Mesenchymal stem cell (in vitro differentiated cells and primary cell): ENCODE results near the gene SIGLEC1.

Source experiments
- DNase-seq: peaks from one replicate; pipeline ENCODE4 v3.0.0-alpha.2; 2013
- H2AFZ ChIP-seq: one replicate; pipeline ENCODE4 v1.6.1; 2013; ENCODE audit warnings: low read depth, mild to moderate bottlenecking, control low read depth, inconsistent platforms, low read length, moderate library complexity
- H2AK5ac ChIP-seq: 2 replicates; pipeline ENCODE4 v1.6.1; 2013; ENCODE audit warnings: low read length, moderate library complexity, mild to moderate bottlenecking, inconsistent platforms; ENCODE audit not compliant: severe bottlenecking
- H2BK120ac ChIP-seq: one replicate; pipeline ENCODE4 v1.6.1; 2013; ENCODE audit warnings: low read depth, mild to moderate bottlenecking, inconsistent platforms, low read length, moderate library complexity
- H2BK12ac ChIP-seq, 2 experiments: one replicate each; pipeline ENCODE4 v1.6.1; 2013; ENCODE audit warnings: inconsistent platforms in 2 of 2, low read length in 2 of 2, mild to moderate bottlenecking in 2 of 2, moderate library complexity in 2 of 2, control low read depth in 1 of 2
- H2BK15ac ChIP-seq: one replicate; pipeline ENCODE4 v1.6.1; 2013; ENCODE audit warnings: mild to moderate bottlenecking, low read depth, inconsistent platforms; ENCODE audit not compliant: poor library complexity, severe bottlenecking
- H2BK5ac ChIP-seq: 2 replicates; pipeline ENCODE4 v1.6.1; 2013; ENCODE audit warnings: low read depth, mild to moderate bottlenecking, low read length, control low read depth, inconsistent platforms; ENCODE audit not compliant: poor library complexity, severe bottlenecking
- H3K14ac ChIP-seq, 2 experiments: one replicate each; pipeline ENCODE4 v1.6.1; 2013; ENCODE audit warnings: inconsistent platforms in 2 of 2, low read length in 2 of 2, control low read depth in 1 of 2, mild to moderate bottlenecking in 1 of 2, moderate library complexity in 1 of 2
- H3K18ac ChIP-seq, 2 experiments: one replicate each; pipeline ENCODE4 v1.6.1; 2013; ENCODE audit warnings: inconsistent platforms in 2 of 2, low read length in 2 of 2, control low read depth in 1 of 2, low read depth in 1 of 2, mild to moderate bottlenecking in 1 of 2
- H3K23ac ChIP-seq, 2 experiments: one replicate each; pipeline ENCODE4 v1.6.1; 2013; ENCODE audit warnings: inconsistent platforms in 2 of 2, low read length in 2 of 2, mild to moderate bottlenecking in 2 of 2, moderate library complexity in 2 of 2, control low read depth in 1 of 2
- H3K27ac ChIP-seq: 2 replicates; pipeline ENCODE4 v1.5.1; 2013; ENCODE audit warnings: mild to moderate bottlenecking, moderate library complexity, low read length, control low read depth, inconsistent platforms; ENCODE audit not compliant: poor library complexity, severe bottlenecking
- H3K27me3 ChIP-seq, 2 experiments: 2 replicates each; pipeline versions ENCODE4 v1.6.1 to v1.7.0; 2013; ENCODE audit warnings: low read length in 2 of 2, mild to moderate bottlenecking in 2 of 2, moderate library complexity in 2 of 2, control low read depth in 1 of 2, inconsistent platforms in 1 of 2; ENCODE audit not compliant: control insufficient read depth in 1 of 2, insufficient read depth in 1 of 2
- H3K36me3 ChIP-seq, 2 experiments: 2 replicates each; pipeline versions ENCODE4 v1.6.1 to v1.7.0; 2013; ENCODE audit warnings: low read length in 2 of 2, control low read depth in 1 of 2, inconsistent platforms in 1 of 2, low read depth in 1 of 2, mild to moderate bottlenecking in 1 of 2; ENCODE audit not compliant: insufficient read depth in 2 of 2, control insufficient read depth in 1 of 2
- H3K4ac ChIP-seq, 2 experiments: one replicate each; pipeline ENCODE4 v1.6.1; 2013; ENCODE audit warnings: inconsistent platforms in 2 of 2, low read length in 2 of 2, mild to moderate bottlenecking in 2 of 2, moderate library complexity in 2 of 2, control low read depth in 1 of 2, low read depth in 1 of 2
- H3K4me1 ChIP-seq: 2 replicates; pipeline ENCODE4 v1.6.1; 2013; ENCODE audit warnings: low read depth, low read length, control low read depth; ENCODE audit not compliant: control insufficient read depth, insufficient read depth
- H3K4me2 ChIP-seq: 2 replicates; pipeline ENCODE4 v1.6.1; 2013; ENCODE audit warnings: low read length, mild to moderate bottlenecking, inconsistent platforms; ENCODE audit not compliant: poor library complexity, severe bottlenecking
- H3K4me3 ChIP-seq, 2 experiments: 2 replicates each; pipeline versions ENCODE4 v1.5.1 to v1.7.0; 2013; ENCODE audit warnings: low read length in 2 of 2, mild to moderate bottlenecking in 2 of 2, control low read depth in 1 of 2, low read depth in 1 of 2; ENCODE audit not compliant: insufficient read depth in 1 of 2
- H3K79me1 ChIP-seq: replicated peaks from 2 replicates; pipeline ENCODE4 v1.6.1; 2013; ENCODE audit warnings: mild to moderate bottlenecking, control low read depth, low read length, inconsistent platforms; ENCODE audit not compliant: poor library complexity, severe bottlenecking
- H3K9ac ChIP-seq: 2 replicates; pipeline ENCODE4 v1.7.0; 2013; ENCODE audit warnings: mild to moderate bottlenecking, low read length, moderate library complexity
- H3K9me3 ChIP-seq: 2 replicates; pipeline ENCODE4 v1.7.0; 2013; ENCODE audit warnings: mild to moderate bottlenecking, low read length; ENCODE audit not compliant: control insufficient read depth
- H4K8ac ChIP-seq: one replicate; pipeline ENCODE4 v1.6.1; 2013; ENCODE audit warnings: inconsistent platforms, mild to moderate bottlenecking, low read length, moderate library complexity
- H4K91ac ChIP-seq: one replicate; pipeline ENCODE4 v1.6.1; 2013; ENCODE audit warnings: mild to moderate bottlenecking, low read length, inconsistent platforms
- WGBS: methylation state at CpG from one replicate; pipeline ENCODE4 v1.1.7; 2013; ENCODE audit warnings: mixed read lengths; 5-methylcytosine and 5-hydroxymethylcytosine counted together

Gene SIGLEC1

GRCh38 chr20:3699037-3699436, 13.4 kb downstream of the SIGLEC1 start:
- WGBS = 95% methylated on average over 15 of the region's 16 CpGs
- no peak for DNase-seq
- H3K79me1 ChIP-seq = no peaks in the 10 kb centered on the region
- no peak overlapping the region for H3K18ac ChIP-seq
- no peak overlapping the region for H4K8ac ChIP-seq
- no peak overlapping the region for H2BK120ac ChIP-seq
- no peak overlapping the region for H3K23ac ChIP-seq
- no peak overlapping the region for H2AFZ ChIP-seq
- H2BK15ac ChIP-seq = no peak overlapping the region
- no peak overlapping the region for H3K4me3 ChIP-seq
- peak overlapping the region; percentile 1 for H3K4me2 ChIP-seq
- H3K9ac ChIP-seq = no peak overlapping the region
- no peaks in the 10 kb centered on the region for H3K4me1 ChIP-seq
- no peak overlapping the region for H4K91ac ChIP-seq
- H3K14ac ChIP-seq = no peak overlapping the region
- H3K27me3 ChIP-seq = peaks cover 15 to 23% of the 10 kb centered on the region in 2 experiments
- H2AK5ac ChIP-seq = no peak overlapping the region
- H3K36me3 ChIP-seq = no peaks in the 10 kb centered on the region
- peaks cover 4% of the 10 kb centered on the region for H3K9me3 ChIP-seq
- H2BK12ac ChIP-seq = no peak overlapping the region
- H3K27ac ChIP-seq = no peak overlapping the region
- no peak overlapping the region for H3K4ac ChIP-seq
- no peak overlapping the region for H2BK5ac ChIP-seq

GRCh38 chr20:3698591-3699001, 13.8 kb downstream of the SIGLEC1 start:
- H4K91ac ChIP-seq = no peak overlapping the region
- no peak overlapping the region for H2BK12ac ChIP-seq
- H2BK15ac ChIP-seq = no peak overlapping the region
- H3K9me3 ChIP-seq = peaks cover 4% of the 10 kb centered on the region
- 87% methylated on average over 6 of the region's 6 CpGs for WGBS
- no peak overlapping the region for H4K8ac ChIP-seq
- H3K27ac ChIP-seq = no peak overlapping the region
- H3K4ac ChIP-seq = no peak overlapping the region
- DNase-seq = no peak
- no peak overlapping the region for H2AFZ ChIP-seq
- H2AK5ac ChIP-seq = no peak overlapping the region
- H3K4me1 ChIP-seq = no peaks in the 10 kb centered on the region
- H3K4me2 ChIP-seq = no peak overlapping the region
- no peak overlapping the region for H2BK120ac ChIP-seq
- H3K27me3 ChIP-seq = peaks cover 11 to 19% of the 10 kb centered on the region in 2 experiments
- H2BK5ac ChIP-seq = no peak overlapping the region
- no peak overlapping the region for H3K9ac ChIP-seq
- H3K14ac ChIP-seq = no peak overlapping the region
- H3K4me3 ChIP-seq = no peak overlapping the region
- no peaks in the 10 kb centered on the region for H3K36me3 ChIP-seq
- no peaks in the 10 kb centered on the region for H3K79me1 ChIP-seq
- H3K18ac ChIP-seq = no peak overlapping the region
- H3K23ac ChIP-seq = no peak overlapping the region

- Histone ChIP-seq H3K4me3 (no peak overlapping the region), H3K14ac (no peak overlapping the region), H2BK12ac (no peak overlapping the region), H3K4ac (no peak overlapping the region), H2BK5ac (no peak overlapping the region), H3K4me2 (no peak overlapping the region), H3K9ac (no peak overlapping the region), H3K4me1 (no peaks in the 10 kb centered on the region), H2AFZ (no peak overlapping the region), H2AK5ac (no peak overlapping the region), H4K91ac (no peak overlapping the region), H2BK120ac (no peak overlapping the region), H3K27ac (no peak overlapping the region), H3K18ac (no peak overlapping the region), H4K8ac (no peak overlapping the region), H3K36me3 (no peaks in the 10 kb centered on the region), H3K79me1 (no peaks in the 10 kb centered on the region), H3K27me3 (peaks cover 4 to 15% of the 10 kb centered on the region in 2 experiments), H3K9me3 (peaks cover 4% of the 10 kb centered on the region), H3K23ac (no peak overlapping the region), H2BK15ac (no peak overlapping the region)
- DNase-seq = no peak
- WGBS = 80% methylated on average over 18 of the region's 18 CpGs
These were observed 14.7 kb downstream of the SIGLEC1 start for GRCh38 chr20:3697588-3698305.

GRCh38 chr20:3696745-3697587, 15.4 kb downstream of the SIGLEC1 start:
- no peak overlapping the region for H3K18ac ChIP-seq
- no peak overlapping the region for H2BK120ac ChIP-seq
- peaks cover 4 to 17% of the 10 kb centered on the region in 2 experiments for H3K27me3 ChIP-seq
- H3K4me3 ChIP-seq = no peak overlapping the region
- H3K9ac ChIP-seq = no peak overlapping the region
- peaks cover 4% of the 10 kb centered on the region for H3K9me3 ChIP-seq
- DNase-seq = no peak
- H2BK15ac ChIP-seq = no peak overlapping the region
- H3K4ac ChIP-seq = no peak overlapping the region
- H2BK5ac ChIP-seq = no peak overlapping the region
- no peaks in the 10 kb centered on the region for H3K79me1 ChIP-seq
- no peak overlapping the region for H3K27ac ChIP-seq
- no peak overlapping the region for H4K8ac ChIP-seq
- H4K91ac ChIP-seq = no peak overlapping the region
- no peak overlapping the region for H2BK12ac ChIP-seq
- H3K36me3 ChIP-seq = no peaks in the 10 kb centered on the region
- H3K23ac ChIP-seq = no peak overlapping the region
- no peak overlapping the region for H2AFZ ChIP-seq
- WGBS = 86% methylated on average over 15 of the region's 15 CpGs
- H3K14ac ChIP-seq = no peak overlapping the region
- H3K4me2 ChIP-seq = no peak overlapping the region
- no peak overlapping the region for H2AK5ac ChIP-seq
- H3K4me1 ChIP-seq = no peaks in the 10 kb centered on the region
